Neural crest cell (in vitro differentiated cells): ENCODE data around the gene TMEM72. TPM values are rescaled to one million over a fixed set of nuclear protein-coding genes. Genes with fewer than 3 reads are reported as not detected.

Source experiments
- DNase-seq: peaks from one replicate; pipeline ENCODE4 v3.0.0; 2021; ENCODE audit warnings: low read depth, mixed read lengths, low spot score
- H3K27ac Mint-ChIP-seq: one replicate; pipeline ENCODE4 v1.8.0; 2021; ENCODE audit warnings: mild to moderate bottlenecking, mixed read lengths; ENCODE audit not compliant: unreplicated experiment
- H3K27me3 Mint-ChIP-seq: 2 replicates; pipeline ENCODE4 v1.8.0; 2021; ENCODE audit warnings: low read depth, mild to moderate bottlenecking, mixed read lengths
- H3K36me3 Mint-ChIP-seq: 2 replicates; pipeline ENCODE4 v1.8.0; 2021; ENCODE audit warnings: low read depth, mild to moderate bottlenecking, mixed read lengths
- H3K4me1 Mint-ChIP-seq: 2 replicates; pipeline ENCODE4 v1.8.0; 2021; ENCODE audit warnings: mixed read lengths
- H3K4me3 Mint-ChIP-seq: one replicate; pipeline ENCODE4 v1.8.0; 2021; ENCODE audit warnings: mild to moderate bottlenecking, mixed read lengths
- H3K9me3 Mint-ChIP-seq: 2 replicates; pipeline ENCODE4 v1.8.0; 2021; ENCODE audit warnings: mixed read lengths
- total RNA-seq: library from RNA; stranded (reverse); gene quantifications from 2 replicates; pipeline ENCODE4 v1.2.1, GENCODE V29; 2021
- TF ChIP-seq, protein P1 (sequence below): fragments of 200-600 bp; sonication (generic); conservative IDR thresholded peaks from 2 replicates; pipeline ENCODE4 v1.5.0; 2021; ENCODE audit warnings: antibody characterized with exemption, mild to moderate bottlenecking

Gene TMEM72
- total RNA-seq, 1 donor from 2014 or later, result not detected

DNA sequence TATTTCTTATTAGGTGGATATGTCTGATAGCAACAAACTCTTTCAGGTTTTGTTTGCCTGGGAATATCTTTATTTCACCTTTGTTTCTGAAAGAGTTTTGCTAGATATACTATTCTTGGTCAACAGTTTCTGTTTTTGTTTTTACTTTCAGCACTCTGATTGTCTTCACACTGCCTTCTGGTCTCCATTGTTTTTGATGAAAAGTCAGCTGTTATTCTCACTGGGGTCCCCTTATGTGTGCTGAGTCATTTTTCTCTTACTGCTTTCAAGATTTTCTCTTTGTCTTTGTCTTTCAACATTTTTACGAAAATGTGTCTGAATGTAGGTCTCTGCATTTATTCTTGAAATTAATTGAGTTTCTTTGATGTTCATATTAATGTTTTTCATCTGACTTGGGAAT is 33.2 kb downstream of the TMEM72 start:
- DNase-seq, result no peak
- H3K36me3 Mint-ChIP-seq, result peaks cover 16% of the 10 kb centered on the region
- H3K4me1 Mint-ChIP-seq, result peaks cover 20% of the 10 kb centered on the region
- TF ChIP-seq, protein P1, sequence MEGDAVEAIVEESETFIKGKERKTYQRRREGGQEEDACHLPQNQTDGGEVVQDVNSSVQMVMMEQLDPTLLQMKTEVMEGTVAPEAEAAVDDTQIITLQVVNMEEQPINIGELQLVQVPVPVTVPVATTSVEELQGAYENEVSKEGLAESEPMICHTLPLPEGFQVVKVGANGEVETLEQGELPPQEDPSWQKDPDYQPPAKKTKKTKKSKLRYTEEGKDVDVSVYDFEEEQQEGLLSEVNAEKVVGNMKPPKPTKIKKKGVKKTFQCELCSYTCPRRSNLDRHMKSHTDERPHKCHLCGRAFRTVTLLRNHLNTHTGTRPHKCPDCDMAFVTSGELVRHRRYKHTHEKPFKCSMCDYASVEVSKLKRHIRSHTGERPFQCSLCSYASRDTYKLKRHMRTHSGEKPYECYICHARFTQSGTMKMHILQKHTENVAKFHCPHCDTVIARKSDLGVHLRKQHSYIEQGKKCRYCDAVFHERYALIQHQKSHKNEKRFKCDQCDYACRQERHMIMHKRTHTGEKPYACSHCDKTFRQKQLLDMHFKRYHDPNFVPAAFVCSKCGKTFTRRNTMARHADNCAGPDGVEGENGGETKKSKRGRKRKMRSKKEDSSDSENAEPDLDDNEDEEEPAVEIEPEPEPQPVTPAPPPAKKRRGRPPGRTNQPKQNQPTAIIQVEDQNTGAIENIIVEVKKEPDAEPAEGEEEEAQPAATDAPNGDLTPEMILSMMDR, result no peak
- no peaks in the 10 kb centered on the region for H3K27me3 Mint-ChIP-seq
- H3K27ac Mint-ChIP-seq, result no peak overlapping the region
- no peak overlapping the region for H3K4me3 Mint-ChIP-seq
- H3K9me3 Mint-ChIP-seq, result peaks cover 32% of the 10 kb centered on the region

DNA sequence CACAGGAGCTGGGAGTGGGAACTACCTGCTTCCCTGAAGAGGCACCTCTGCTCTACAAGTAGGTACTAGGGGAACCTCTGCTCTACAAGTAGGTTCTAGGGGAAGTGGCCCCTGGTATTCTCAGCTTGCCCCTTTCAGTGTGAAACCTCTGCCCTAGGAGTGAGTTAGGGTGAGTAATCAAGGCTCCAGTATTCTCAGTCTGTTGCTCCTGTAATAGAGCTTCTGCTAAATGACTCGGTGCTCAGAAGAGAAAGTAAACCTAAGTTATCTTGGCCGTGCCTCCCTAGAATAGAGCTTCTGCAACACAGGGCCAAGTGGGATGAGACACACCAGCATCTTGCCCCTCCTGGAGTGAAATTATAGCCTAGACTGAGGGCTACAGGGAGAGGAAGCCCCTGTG is 35.1 kb downstream of the TMEM72 start:
- TF ChIP-seq, protein P1, result no peak
- H3K4me1 Mint-ChIP-seq, result peaks cover 32% of the 10 kb centered on the region
- H3K36me3 Mint-ChIP-seq, result peaks cover 16% of the 10 kb centered on the region
- no peak overlapping the region for H3K4me3 Mint-ChIP-seq
- no peak for DNase-seq
- no peak overlapping the region for H3K27ac Mint-ChIP-seq
- no peaks in the 10 kb centered on the region for H3K27me3 Mint-ChIP-seq
- H3K9me3 Mint-ChIP-seq, result peaks cover 27% of the 10 kb centered on the region

DNA sequence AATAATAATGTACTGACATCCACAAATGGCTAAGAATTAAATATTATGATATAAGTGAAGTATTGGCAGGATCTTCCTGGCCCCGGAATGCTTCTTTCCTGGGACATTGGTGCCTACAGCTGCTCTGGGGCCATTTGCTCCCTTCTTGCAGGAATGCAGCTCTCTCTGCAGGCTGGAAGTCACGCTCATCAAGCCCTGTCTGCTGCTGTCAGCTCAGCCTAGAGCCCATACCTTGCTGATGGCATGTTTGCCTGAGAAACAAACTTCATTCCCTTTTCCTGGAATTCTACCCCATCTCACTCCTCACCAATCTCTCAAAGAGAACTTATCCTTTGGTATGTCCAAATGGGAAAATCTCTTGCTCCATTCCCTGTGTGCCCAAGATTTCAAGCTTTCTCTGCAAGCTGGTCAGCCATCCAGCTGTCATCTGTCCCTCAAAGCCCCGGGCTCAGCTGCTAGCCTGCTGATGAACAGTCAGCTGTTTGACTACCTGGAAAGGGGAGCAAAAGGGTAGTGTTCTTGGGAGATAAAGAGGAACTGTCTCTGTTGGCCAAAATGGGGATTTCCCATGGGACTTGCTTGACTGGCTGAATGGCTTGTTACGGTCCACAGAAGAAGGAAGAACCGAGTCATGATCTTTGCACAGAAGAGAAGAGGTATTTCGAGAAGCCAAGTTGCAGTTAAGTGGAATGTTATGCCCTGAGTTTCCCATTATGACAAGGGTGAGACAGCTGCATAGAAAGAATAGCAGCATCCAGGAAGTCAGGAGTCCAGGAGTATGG is 36.4 kb downstream of the TMEM72 start:
- no peak for DNase-seq
- H3K27me3 Mint-ChIP-seq, result no peaks in the 10 kb centered on the region
- TF ChIP-seq, protein P1, result no peak
- H3K36me3 Mint-ChIP-seq, result peaks cover 16% of the 10 kb centered on the region
- H3K27ac Mint-ChIP-seq, result no peak overlapping the region
- no peak overlapping the region for H3K4me3 Mint-ChIP-seq
- H3K4me1 Mint-ChIP-seq, result peaks cover 46% of the 10 kb centered on the region
- peaks cover 25% of the 10 kb centered on the region for H3K9me3 Mint-ChIP-seq

DNA sequence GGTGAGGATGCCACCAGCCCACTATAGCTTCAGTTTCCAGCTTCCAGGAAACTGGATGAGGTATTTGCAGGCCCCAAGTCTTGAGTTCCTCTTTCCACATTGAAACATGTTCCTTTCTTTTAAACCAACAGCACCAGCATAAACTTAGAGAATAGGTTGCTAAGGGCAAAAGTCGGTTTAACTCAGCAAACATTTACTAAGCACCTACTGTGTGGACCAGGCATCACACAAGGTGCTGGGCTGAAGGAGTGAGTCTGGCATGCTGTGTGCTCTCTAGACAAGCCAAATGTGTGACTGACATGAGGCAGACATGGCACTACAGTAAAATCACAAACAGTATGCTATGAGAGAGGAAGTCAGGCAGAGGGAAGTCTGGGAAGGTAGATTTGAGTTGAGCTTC is 37.5 kb downstream of the TMEM72 start:
- no peak for DNase-seq
- TF ChIP-seq, protein P1, result no peak
- Mint-ChIP-seq H3K27ac (no peak overlapping the region), H3K27me3 (no peaks in the 10 kb centered on the region), H3K9me3 (peaks cover 18% of the 10 kb centered on the region), H3K36me3 (peaks cover 13% of the 10 kb centered on the region), H3K4me3 (no peak overlapping the region), H3K4me1 (peaks cover 57% of the 10 kb centered on the region)

DNA sequence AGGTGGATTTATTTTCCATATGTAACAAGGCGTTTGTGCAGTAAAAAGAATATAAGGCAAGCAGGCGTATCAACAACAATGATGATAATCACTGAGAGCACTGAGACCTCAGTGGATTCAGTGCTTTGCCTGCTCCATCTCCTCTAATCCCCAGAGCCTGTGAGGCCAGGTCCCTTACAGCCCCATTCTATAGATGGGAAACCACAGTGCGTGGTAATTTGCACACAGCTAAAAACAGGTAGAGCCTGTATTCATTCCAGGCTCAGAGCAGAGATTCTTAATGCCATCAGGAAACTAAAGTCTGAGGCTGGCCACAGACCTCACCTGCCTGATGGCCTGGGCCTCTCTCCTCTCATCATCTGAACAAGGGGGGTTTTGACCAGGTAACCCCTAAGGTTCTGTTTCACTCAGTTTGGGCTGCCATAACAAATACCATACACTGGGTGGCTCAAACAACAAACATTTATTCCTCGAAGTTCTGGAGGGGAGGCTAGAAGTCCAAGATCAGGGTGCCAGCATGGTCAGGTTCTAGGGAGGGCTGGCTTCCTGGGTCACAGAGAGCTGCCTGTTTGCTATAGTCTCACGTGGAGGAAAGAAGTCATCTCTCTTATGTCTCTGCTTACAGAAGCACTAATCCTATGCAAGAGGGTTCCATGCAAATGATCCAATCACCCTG is 38.1 kb downstream of the TMEM72 start:
- peaks cover 11% of the 10 kb centered on the region for H3K36me3 Mint-ChIP-seq
- no peaks in the 10 kb centered on the region for H3K27me3 Mint-ChIP-seq
- H3K27ac Mint-ChIP-seq, result peak overlapping the region; percentile 57
- H3K4me1 Mint-ChIP-seq, result peaks cover 63% of the 10 kb centered on the region
- H3K4me3 Mint-ChIP-seq, result no peak overlapping the region
- peaks cover 14% of the 10 kb centered on the region for H3K9me3 Mint-ChIP-seq
- DNase-seq, result no peak
- TF ChIP-seq, protein P1, result no peak
